Endothelial cell of umbilical vein (primary cell): ENCODE measurements around the gene HECW1.

ENCODE experiments used
- CTCF ChIP-seq, 2 donors: IDR thresholded peaks; 1 replicate in 1 of 2; 2 replicates in 1 of 2; pipeline ENCODE4 v1.5.1; 2011; ENCODE audit warnings: low read length in 2 of 2, mild to moderate bottlenecking in 2 of 2, moderate library complexity in 2 of 2, control low read depth in 1 of 2, inconsistent platforms in 1 of 2, low read depth in 1 of 2; ENCODE audit not compliant: insufficient read depth in 1 of 2; ENCODE audit errors: extremely low read depth in 1 of 2
- EZH2 ChIP-seq: IDR thresholded peaks from 2 replicates; pipeline ENCODE4 v1.6.1; 2012; ENCODE audit warnings: borderline replicate concordance, low read depth, mild to moderate bottlenecking, moderate library complexity, low read length, inconsistent platforms; ENCODE audit not compliant: severe bottlenecking
- FOS ChIP-seq: IDR thresholded peaks from 2 replicates; pipeline ENCODE4 v1.6.1; 2011; ENCODE audit warnings: mild to moderate bottlenecking, low read length, moderate library complexity, borderline replicate concordance; ENCODE audit not compliant: insufficient read depth
- GATA2 ChIP-seq: IDR thresholded peaks from 2 replicates; pipeline ENCODE4 v1.7.0; 2011; ENCODE audit warnings: low read depth, mild to moderate bottlenecking, moderate library complexity, mixed read lengths, low read length; ENCODE audit not compliant: insufficient read length, insufficient read depth
- JUN ChIP-seq: IDR thresholded peaks from 2 replicates; pipeline ENCODE4 v1.6.1; 2011; ENCODE audit warnings: borderline replicate concordance, low read depth; ENCODE audit not compliant: insufficient read length, insufficient read depth
- MAX ChIP-seq: IDR thresholded peaks from 2 replicates; pipeline ENCODE4 v1.6.1; 2011; ENCODE audit not compliant: insufficient read depth, insufficient read length
- POLR2A ChIP-seq: IDR thresholded peaks from 2 replicates; pipeline ENCODE4 v1.6.1; 2012; ENCODE audit warnings: low read depth, mild to moderate bottlenecking, control low read depth, low read length
- POLR2AphosphoS5 ChIP-seq: IDR thresholded peaks from 2 replicates; pipeline ENCODE4 v1.6.1; 2012; ENCODE audit warnings: low read depth, mild to moderate bottlenecking, control low read depth, low read length, moderate library complexity; ENCODE audit not compliant: insufficient read depth

- TF ChIP-seq POLR2AphosphoS5 (no peak), CTCF (IDR thresholded peaks at IDR 0.05; ENCODE audit: extremely low read depth in 1 of 2, insufficient read depth in 1 of 2, low read depth in 1 of 2, low read length in 2 of 2) (no peak), POLR2A (no peak), EZH2 (no peak), FOS (no peak), MAX (no peak), JUN (no peak), GATA2 (no peak)
Observed at GRCh38 chr7:43198599-43199090, 86.2 kb downstream of the HECW1 start.
